HL-60 (cell line): Measurements from ENCODE around the gene CAPSL.

ENCODE experiments used
- POLR2AphosphoS5 ChIP-seq: IDR thresholded peaks from 2 replicates; pipeline ENCODE4 v1.6.1; 2012; ENCODE audit warnings: low read depth
- TF ChIP-seq, protein P1 (sequence below): IDR thresholded peaks from one replicate; pipeline ENCODE4 v1.5.1; 2011; ENCODE audit warnings: low read length, control low read depth, inconsistent platforms; ENCODE audit not compliant: insufficient read depth
- TF ChIP-seq, protein P2 (sequence below): IDR thresholded peaks from 2 replicates; pipeline ENCODE4 v1.6.1; 2012; ENCODE audit warnings: low read depth; ENCODE audit not compliant: insufficient replicate concordance

DNA sequence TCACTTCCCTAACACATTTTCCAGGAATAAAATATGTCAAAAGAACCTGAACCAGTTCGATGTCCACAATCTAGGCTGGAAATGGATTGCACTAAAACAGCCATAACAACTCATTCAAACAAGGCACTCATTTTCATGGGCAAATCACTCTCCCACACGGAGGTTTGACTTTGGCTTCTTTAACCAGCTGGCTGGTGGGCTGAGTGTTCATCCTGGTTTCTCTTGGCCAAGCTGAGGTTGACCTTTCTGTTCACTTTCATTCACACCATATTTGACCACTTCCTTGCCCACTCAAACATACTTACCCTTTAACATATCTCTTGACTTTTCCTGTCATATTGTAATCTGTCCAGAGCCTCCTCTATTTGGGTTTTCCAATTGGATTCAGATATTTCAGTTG lies 76.3 kb downstream of the CAPSL start:
- TF ChIP-seq, protein P1, sequence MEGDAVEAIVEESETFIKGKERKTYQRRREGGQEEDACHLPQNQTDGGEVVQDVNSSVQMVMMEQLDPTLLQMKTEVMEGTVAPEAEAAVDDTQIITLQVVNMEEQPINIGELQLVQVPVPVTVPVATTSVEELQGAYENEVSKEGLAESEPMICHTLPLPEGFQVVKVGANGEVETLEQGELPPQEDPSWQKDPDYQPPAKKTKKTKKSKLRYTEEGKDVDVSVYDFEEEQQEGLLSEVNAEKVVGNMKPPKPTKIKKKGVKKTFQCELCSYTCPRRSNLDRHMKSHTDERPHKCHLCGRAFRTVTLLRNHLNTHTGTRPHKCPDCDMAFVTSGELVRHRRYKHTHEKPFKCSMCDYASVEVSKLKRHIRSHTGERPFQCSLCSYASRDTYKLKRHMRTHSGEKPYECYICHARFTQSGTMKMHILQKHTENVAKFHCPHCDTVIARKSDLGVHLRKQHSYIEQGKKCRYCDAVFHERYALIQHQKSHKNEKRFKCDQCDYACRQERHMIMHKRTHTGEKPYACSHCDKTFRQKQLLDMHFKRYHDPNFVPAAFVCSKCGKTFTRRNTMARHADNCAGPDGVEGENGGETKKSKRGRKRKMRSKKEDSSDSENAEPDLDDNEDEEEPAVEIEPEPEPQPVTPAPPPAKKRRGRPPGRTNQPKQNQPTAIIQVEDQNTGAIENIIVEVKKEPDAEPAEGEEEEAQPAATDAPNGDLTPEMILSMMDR, result no peak
- TF ChIP-seq POLR2AphosphoS5, result no peak
- TF ChIP-seq, protein P2, sequence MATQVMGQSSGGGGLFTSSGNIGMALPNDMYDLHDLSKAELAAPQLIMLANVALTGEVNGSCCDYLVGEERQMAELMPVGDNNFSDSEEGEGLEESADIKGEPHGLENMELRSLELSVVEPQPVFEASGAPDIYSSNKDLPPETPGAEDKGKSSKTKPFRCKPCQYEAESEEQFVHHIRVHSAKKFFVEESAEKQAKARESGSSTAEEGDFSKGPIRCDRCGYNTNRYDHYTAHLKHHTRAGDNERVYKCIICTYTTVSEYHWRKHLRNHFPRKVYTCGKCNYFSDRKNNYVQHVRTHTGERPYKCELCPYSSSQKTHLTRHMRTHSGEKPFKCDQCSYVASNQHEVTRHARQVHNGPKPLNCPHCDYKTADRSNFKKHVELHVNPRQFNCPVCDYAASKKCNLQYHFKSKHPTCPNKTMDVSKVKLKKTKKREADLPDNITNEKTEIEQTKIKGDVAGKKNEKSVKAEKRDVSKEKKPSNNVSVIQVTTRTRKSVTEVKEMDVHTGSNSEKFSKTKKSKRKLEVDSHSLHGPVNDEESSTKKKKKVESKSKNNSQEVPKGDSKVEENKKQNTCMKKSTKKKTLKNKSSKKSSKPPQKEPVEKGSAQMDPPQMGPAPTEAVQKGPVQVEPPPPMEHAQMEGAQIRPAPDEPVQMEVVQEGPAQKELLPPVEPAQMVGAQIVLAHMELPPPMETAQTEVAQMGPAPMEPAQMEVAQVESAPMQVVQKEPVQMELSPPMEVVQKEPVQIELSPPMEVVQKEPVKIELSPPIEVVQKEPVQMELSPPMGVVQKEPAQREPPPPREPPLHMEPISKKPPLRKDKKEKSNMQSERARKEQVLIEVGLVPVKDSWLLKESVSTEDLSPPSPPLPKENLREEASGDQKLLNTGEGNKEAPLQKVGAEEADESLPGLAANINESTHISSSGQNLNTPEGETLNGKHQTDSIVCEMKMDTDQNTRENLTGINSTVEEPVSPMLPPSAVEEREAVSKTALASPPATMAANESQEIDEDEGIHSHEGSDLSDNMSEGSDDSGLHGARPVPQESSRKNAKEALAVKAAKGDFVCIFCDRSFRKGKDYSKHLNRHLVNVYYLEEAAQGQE, result no peak
